ENCODE results near the gene VPS35.

VPS35 gene

GRCh38 chr16:46688654-46689364 is at the start of gene VPS35:
VPS35 (minus strand) TSS chr16:46689178; CDS start chr16:46689133, 45 bp downstream.
- DNase-seq (ENCODE audit: low read depth in 1 of 2, low spot score in 1 of 2): peak; percentile 84 to 97
- in situ Hi-C loops (cut with HindIII; ENCODE audit: low pct_unique_long_range_greater_than_20kb, low sequenced_read_pairs): no loop called here
- no peak for TF ChIP-seq JUND (IDR thresholded peaks at IDR 0.05; ENCODE audit: low read depth)

- in situ Hi-C loops (cut with HindIII; ENCODE audit: low pct_unique_long_range_greater_than_20kb, low sequenced_read_pairs): no loop called here
- DNase-seq (ENCODE audit: low read depth in 1 of 2, low spot score in 1 of 2): no peak
- TF ChIP-seq JUND (IDR thresholded peaks at IDR 0.05; ENCODE audit: low read depth): no peak
These were observed 48.7 kb upstream of the VPS35 start for GRCh38 chr16:46737621-46738214.

- in situ Hi-C loops (cut with HindIII; ENCODE audit: low pct_unique_long_range_greater_than_20kb, low sequenced_read_pairs): no loop called here
- TF ChIP-seq JUND (IDR thresholded peaks at IDR 0.05; ENCODE audit: low read depth): no peak
- no peak for DNase-seq (ENCODE audit: low read depth in 1 of 2, low spot score in 1 of 2)
These were observed 47.7 kb upstream of the VPS35 start for GRCh38 chr16:46736695-46737094.

GRCh38 chr16:46733319-46733830 is 44.4 kb upstream of the VPS35 start:
- no peak for TF ChIP-seq JUND (IDR thresholded peaks at IDR 0.05; ENCODE audit: low read depth)
- in situ Hi-C loops (cut with HindIII; ENCODE audit: low pct_unique_long_range_greater_than_20kb, low sequenced_read_pairs): no loop called here
- DNase-seq (ENCODE audit: low read depth in 1 of 2, low spot score in 1 of 2): no peak

GRCh38 chr16:46732561-46732960 is 43.6 kb upstream of the VPS35 start:
- in situ Hi-C loops (cut with HindIII; ENCODE audit: low pct_unique_long_range_greater_than_20kb, low sequenced_read_pairs): no loop called here
- DNase-seq (ENCODE audit: low read depth in 1 of 2, low spot score in 1 of 2): no peak
- TF ChIP-seq JUND (IDR thresholded peaks at IDR 0.05; ENCODE audit: low read depth): no peak

- in situ Hi-C loops (cut with HindIII; ENCODE audit: low pct_unique_long_range_greater_than_20kb, low sequenced_read_pairs): no loop called here
- no peak for TF ChIP-seq JUND (IDR thresholded peaks at IDR 0.05; ENCODE audit: low read depth)
- DNase-seq (ENCODE audit: low read depth in 1 of 2, low spot score in 1 of 2): no peak
These were observed 42.9 kb upstream of the VPS35 start for GRCh38 chr16:46731691-46732555.

GRCh38 chr16:46730801-46731690 is 42.1 kb upstream of the VPS35 start:
- in situ Hi-C loops (cut with HindIII; ENCODE audit: low pct_unique_long_range_greater_than_20kb, low sequenced_read_pairs): no loop called here
- no peak for DNase-seq (ENCODE audit: low read depth in 1 of 2, low spot score in 1 of 2)
- no peak for TF ChIP-seq JUND (IDR thresholded peaks at IDR 0.05; ENCODE audit: low read depth)

GRCh38 chr16:46730126-46730525 is 41.1 kb upstream of the VPS35 start:
- in situ Hi-C loops (cut with HindIII; ENCODE audit: low pct_unique_long_range_greater_than_20kb, low sequenced_read_pairs): no loop called here
- no peak for TF ChIP-seq JUND (IDR thresholded peaks at IDR 0.05; ENCODE audit: low read depth)
- no peak for DNase-seq (ENCODE audit: low read depth in 1 of 2, low spot score in 1 of 2)

GRCh38 chr16:46729326-46729995 is 40.5 kb upstream of the VPS35 start:
- TF ChIP-seq JUND (IDR thresholded peaks at IDR 0.05; ENCODE audit: low read depth): no peak
- no peak for DNase-seq (ENCODE audit: low read depth in 1 of 2, low spot score in 1 of 2)
- in situ Hi-C loops (cut with HindIII; ENCODE audit: low pct_unique_long_range_greater_than_20kb, low sequenced_read_pairs): no loop called here

GRCh38 chr16:46728806-46729205 is 39.8 kb upstream of the VPS35 start:
- DNase-seq (ENCODE audit: low read depth in 1 of 2, low spot score in 1 of 2): no peak
- in situ Hi-C loops (cut with HindIII; ENCODE audit: low pct_unique_long_range_greater_than_20kb, low sequenced_read_pairs): no loop called here
- no peak for TF ChIP-seq JUND (IDR thresholded peaks at IDR 0.05; ENCODE audit: low read depth)

GRCh38 chr16:46727630-46728029 is 38.7 kb upstream of the VPS35 start:
- DNase-seq (ENCODE audit: low read depth in 1 of 2, low spot score in 1 of 2): no peak
- in situ Hi-C loops (cut with HindIII; ENCODE audit: low pct_unique_long_range_greater_than_20kb, low sequenced_read_pairs): no loop called here
- no peak for TF ChIP-seq JUND (IDR thresholded peaks at IDR 0.05; ENCODE audit: low read depth)
